Fibroblast of pulmonary artery (primary cell): Measurements from ENCODE around the gene CHTF8.
A peak's percentile ranks its signal among the peaks of the same experiment; 100 is the strongest.

Experiments
- DNase-seq: peaks from one replicate; pipeline ENCODE4 v3.0.0-alpha.2; 2010; ENCODE audit warnings: low read depth
- H3K4me3 ChIP-seq: replicated peaks from 2 replicates; pipeline ENCODE4 v1.5.1; 2011; ENCODE audit warnings: low read depth, mild to moderate bottlenecking, control low read depth, low read length, moderate library complexity
- TF ChIP-seq, protein P1 (sequence below): IDR thresholded peaks from 2 replicates; pipeline ENCODE4 v1.5.1; 2011; ENCODE audit warnings: mild to moderate bottlenecking, control low read depth, low read length, inconsistent platforms; ENCODE audit errors: missing control alignments

Gene CHTF8

DNA sequence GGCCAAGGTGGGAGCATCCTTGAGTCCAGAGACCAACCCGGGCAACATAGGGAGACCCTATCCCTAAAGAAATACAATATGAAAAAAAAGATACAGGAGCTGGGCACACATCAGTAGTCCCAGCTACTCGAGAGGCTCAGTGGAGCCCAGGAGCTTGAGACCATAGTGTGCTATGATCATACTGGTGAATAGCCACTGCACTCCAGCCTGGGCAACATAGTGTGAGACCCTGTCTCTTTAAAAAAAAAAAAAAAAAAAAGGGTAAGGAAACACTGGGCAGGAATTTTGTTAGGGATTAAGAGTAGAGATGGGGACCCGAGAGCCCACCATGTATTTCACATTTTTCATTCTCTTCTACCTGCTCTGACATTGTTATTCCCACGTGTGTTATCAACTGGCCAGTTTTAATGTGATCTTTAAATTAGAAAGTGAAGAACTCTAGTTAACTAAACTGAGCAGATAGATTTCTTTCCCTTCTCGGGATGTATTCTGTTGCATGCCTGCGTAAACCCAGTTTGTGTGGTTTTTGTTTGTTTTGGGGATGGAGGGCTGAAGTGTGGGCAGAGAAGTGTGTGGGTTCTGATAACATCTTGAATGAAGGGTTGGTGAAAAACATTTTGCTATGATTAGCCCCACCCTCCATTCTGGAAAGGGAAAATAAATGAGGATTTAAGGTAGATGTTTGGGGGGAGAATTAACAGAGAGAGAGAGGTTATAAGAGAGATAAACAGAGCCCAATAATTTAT is 37.4 kb upstream of the CHTF8 start:
- TF ChIP-seq, protein P1, sequence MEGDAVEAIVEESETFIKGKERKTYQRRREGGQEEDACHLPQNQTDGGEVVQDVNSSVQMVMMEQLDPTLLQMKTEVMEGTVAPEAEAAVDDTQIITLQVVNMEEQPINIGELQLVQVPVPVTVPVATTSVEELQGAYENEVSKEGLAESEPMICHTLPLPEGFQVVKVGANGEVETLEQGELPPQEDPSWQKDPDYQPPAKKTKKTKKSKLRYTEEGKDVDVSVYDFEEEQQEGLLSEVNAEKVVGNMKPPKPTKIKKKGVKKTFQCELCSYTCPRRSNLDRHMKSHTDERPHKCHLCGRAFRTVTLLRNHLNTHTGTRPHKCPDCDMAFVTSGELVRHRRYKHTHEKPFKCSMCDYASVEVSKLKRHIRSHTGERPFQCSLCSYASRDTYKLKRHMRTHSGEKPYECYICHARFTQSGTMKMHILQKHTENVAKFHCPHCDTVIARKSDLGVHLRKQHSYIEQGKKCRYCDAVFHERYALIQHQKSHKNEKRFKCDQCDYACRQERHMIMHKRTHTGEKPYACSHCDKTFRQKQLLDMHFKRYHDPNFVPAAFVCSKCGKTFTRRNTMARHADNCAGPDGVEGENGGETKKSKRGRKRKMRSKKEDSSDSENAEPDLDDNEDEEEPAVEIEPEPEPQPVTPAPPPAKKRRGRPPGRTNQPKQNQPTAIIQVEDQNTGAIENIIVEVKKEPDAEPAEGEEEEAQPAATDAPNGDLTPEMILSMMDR = no peak
- no peak for DNase-seq
- no peak overlapping the region for H3K4me3 ChIP-seq

DNA sequence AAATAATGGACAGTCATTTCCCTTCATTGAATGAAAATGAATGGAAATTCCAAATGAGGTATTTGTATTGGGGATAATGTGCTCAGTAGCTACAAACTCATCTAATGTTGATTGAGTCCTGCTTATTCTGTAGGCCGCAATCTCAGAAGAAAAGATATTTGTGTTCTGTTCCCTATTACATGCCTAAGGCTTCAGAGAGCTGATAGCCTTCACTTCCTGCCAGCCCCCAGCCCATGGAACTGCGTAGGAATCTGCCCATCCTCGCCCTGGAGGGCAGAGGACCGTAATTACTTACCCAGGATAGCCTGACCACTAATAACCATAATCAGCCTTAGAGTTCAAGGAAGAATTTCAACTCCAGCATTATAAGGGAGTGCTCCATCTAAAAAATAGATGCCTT is 36.7 kb upstream of the CHTF8 start:
- no peak overlapping the region for H3K4me3 ChIP-seq
- TF ChIP-seq, protein P1 = no peak
- no peak for DNase-seq

DNA sequence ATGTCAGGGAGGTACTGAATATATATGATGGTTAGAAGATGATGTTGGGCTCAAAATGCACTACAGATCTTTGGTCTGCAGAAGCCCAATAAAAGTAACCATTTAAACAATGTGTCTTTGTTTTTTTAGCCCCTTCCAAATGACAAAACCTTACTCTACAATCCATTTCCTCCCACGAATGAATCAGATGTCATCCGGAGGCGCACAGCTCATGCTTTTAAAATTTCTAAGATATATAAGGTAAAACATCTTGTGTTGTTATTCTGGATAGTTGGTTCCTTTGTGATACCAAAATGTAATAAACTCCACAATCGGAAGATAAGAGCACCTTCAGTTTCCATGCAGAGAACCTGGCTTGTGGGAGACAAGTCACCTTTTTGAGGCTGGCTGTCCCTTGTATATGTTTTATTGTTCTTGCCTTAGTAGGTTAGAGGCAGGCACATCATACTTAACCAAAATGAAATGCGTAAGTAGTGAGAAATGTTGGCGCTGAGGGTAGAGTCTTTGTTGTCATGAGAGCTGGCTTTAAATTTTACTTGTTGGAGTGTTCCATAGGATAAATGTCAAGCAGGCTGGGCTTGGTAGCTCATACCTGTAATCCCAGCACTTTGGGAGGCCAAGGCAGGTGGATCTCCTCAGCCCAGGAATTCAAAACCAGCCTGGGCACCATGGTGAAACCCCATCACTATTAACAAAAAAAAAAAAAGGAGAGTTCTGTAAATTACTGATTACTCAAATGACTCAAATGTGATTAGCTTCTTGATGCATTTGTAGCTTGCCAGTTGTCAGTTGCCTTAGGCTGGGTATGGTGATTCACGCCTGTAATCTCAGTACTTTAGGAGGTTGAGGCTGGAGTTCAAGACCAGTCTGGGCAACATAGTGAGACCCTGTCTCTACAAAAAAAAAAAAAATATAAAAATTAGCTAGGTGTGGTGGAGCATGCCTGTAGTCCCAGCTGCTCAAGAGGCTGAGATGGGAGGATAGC is 34.9 kb upstream of the CHTF8 start:
- TF ChIP-seq, protein P1 = no peak

DNA sequence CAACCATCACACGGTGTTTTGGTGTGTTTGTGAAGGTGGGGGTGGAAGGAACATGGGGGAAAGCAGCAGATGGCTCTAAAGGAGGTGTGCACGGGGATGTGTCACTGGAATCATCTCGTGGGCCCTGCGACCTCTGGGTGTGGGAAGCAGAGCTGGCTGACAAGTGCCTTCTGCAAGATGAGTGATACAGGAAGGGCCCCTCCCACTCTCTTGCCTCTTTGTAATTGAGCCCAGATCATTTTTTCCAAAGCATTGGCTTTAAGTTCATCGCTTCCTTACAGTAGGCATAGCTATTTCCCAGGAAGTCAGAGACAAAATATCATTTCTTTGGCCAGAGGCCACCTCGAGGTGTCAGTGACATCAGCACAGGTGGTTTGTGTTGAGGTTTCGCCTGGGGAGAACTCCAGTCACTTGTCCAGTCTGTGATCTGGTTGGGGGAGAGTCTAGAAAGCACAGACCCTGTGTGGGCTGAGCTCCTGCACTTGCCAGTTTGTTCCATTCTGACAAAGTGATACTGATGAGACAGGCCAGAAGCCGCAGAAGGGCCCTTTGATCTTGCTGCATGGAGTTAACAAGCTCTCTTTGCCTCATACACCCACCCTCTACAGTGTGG is 33.9 kb upstream of the CHTF8 start:
- no peak overlapping the region for H3K4me3 ChIP-seq
- TF ChIP-seq, protein P1 = no peak
- no peak for DNase-seq

More for the DNA sequence above, 34.9 kb upstream of the CHTF8 start:
- H3K4me3 ChIP-seq = no peak overlapping the region
- peak; percentile 41 for DNase-seq

DNA sequence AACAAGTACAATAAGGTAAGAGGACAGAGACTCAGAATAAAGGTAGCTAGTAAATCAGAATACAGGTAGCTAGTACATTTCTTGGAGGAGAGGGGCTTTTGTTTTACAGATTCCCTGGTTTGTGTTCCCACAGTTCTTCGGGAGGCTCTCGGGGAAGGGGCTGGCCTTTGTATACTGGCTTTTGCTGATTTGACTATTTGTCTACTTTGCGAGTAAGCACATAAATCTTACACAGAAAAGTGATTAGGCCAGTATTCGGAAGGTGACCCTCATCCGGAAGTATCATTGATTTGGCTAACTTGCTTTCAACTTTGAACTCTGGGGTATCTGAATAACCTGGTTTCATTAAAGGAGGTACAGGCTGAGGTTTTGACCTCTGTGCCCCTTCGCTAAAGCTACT is 33.2 kb upstream of the CHTF8 start:
- no peak overlapping the region for H3K4me3 ChIP-seq
- DNase-seq = no peak
- TF ChIP-seq, protein P1 = no peak

DNA sequence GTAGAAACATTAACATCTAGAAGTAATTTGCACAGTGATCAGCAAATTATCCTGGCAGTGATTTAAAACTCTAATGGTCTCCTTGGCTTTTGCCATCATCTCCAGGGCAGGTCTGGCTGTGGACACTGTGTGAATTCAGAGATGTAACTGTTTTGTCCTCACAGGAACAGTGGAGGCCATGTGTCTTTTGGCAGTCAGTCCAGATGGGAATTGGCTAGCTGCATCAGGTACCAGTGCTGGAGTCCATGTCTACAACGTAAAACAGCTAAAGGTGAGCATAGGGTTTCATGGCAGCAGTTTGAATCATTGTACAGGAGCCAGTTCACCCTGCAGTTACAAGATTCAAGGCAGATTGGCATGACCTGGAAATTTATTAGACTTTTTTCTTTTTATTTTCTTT is 27.8 kb upstream of the CHTF8 start:
- no peak for DNase-seq
- no peak overlapping the region for H3K4me3 ChIP-seq
- TF ChIP-seq, protein P1 = no peak
